Stomach (tissue), 4 donors: Measurements from ENCODE around the gene RNASE11.

Source experiments
- CTCF ChIP-seq, 7 experiments: fragments of 450-650 bp in 4 of 7; fragments of 200-600 bp in 3 of 7; sonication (generic) in 3 of 7; IDR thresholded peaks; one replicate each; pipeline ENCODE4 v1.5.1; 2016 to 2019; ENCODE audit warnings: antibody characterized with exemption in 7 of 7, control low read depth in 2 of 7, mild to moderate bottlenecking in 1 of 7
- EP300 ChIP-seq: sonication (generic); formaldehyde crosslinking; IDR thresholded peaks from one replicate; pipeline ENCODE4 v1.6.1; 2017; ENCODE audit warnings: antibody characterized with exemption
- POLR2A ChIP-seq, 4 donors: fragments of 450-650 bp; IDR thresholded peaks; one replicate each; pipeline ENCODE4 v1.6.1; 2016; ENCODE audit warnings: antibody characterized with exemption in 4 of 4, control low read depth in 2 of 4, mild to moderate bottlenecking in 1 of 4, moderate library complexity in 1 of 4
- POLR2AphosphoS5 ChIP-seq, 3 donors: sonication (generic); formaldehyde crosslinking; IDR thresholded peaks; one replicate each; pipeline ENCODE4 v1.6.1; 2016; ENCODE audit warnings: antibody characterized with exemption in 3 of 3

GRCh38 chr14:20548414-20549158, 39.2 kb downstream of the RNASE11 start:
- TF ChIP-seq CTCF (IDR thresholded peaks at IDR 0.05) (no peak), EP300 (no peak), POLR2A (IDR thresholded peaks at IDR 0.05) (no peak), POLR2AphosphoS5 (IDR thresholded peaks at IDR 0.05) (no peak)
